Measurements from ENCODE around the gene AP3B1. TPM values are rescaled to one million over a fixed set of nuclear protein-coding genes. Genes with fewer than 3 reads are reported as not detected.

Gene AP3B1
- polyA plus RNA-seq, 1 of the 3 experiments (the other 2 are of a cell fraction), result 18.0 TPM

DNA sequence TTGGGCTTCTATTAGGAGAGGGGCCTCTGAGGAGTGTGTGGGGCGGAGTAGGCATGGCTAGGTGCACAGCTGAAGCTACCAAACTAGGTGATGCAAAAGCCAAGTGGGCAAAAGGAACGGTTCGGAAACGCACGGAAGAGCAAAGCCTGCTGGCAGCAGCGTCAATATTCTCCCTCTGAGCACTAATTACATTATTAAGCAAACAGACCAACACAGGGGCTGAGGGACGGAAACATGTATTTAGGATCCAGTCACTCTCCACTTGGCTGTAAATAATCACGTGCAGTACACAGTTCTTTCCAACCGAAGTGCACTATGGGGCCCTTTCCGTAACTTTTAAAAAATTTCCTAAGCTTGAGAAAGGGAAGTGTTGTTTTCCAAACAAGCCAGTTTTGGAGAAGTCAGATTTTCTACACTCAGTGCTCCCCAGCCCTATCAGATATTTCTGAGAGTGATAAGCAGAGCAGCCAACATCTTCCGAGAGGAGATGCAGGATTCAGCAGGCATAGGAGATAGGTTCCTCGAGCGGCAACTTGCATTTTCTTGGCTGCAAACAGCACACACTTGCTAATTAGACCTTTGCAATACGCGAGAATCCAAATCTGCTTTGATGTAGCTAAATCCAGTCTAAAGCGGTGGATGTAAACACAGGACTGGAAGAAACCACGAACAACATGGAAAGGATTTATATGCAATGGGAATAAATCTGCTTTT is 301.2 kb downstream of the AP3B1 start:
- Histone ChIP-seq H3K9me3 (no peaks in the 10 kb centered on the region), H3K9ac (no peak overlapping the region), H3K4me3 (ENCODE audit: low read depth in 2 of 2, low read length in 1 of 2) (no peak overlapping the region; a peak in 1 of 4 replicates), H3K27ac (ENCODE audit: low read depth in 2 of 2, low read length in 1 of 2) (no peak overlapping the region), H3K27me3 (ENCODE audit: insufficient read depth) (no peaks in the 10 kb centered on the region), H3K9me2 (no peaks in the 10 kb centered on the region), H3K4me1 (ENCODE audit: control insufficient read depth in 1 of 2, insufficient read depth in 2 of 2, low read depth in 1 of 2, low read length in 1 of 2) (no peaks in the 10 kb centered on the region; a peak in 1 of 4 replicates), H3F3A (replicated peaks; ENCODE audit: insufficient read depth) (peaks cover 6% of the 10 kb centered on the region), H3K4me2 (no peak overlapping the region), H4K20me1 (ENCODE audit: insufficient read depth) (no peaks in the 10 kb centered on the region), H3K36me3 (replicated peaks in 1 of 2; ENCODE audit: control insufficient read depth in 1 of 2, insufficient read depth in 2 of 2, low read length in 1 of 2) (peaks cover under 1 to 11% of the 10 kb centered on the region in 2 experiments), H2AFZ (ENCODE audit: low read depth) (no peak overlapping the region), H3K79me2 (ENCODE audit: insufficient read depth) (no peaks in the 10 kb centered on the region)
- CTCF ChIA-PET, result interaction anchor here (0.9 to 2.3 kb wide), 3 partner anchors 14 to 433 kb away, joined by 3 to 6 read pairs (median 3); no protein-coding TSS in a partner anchor
- WGBS (ENCODE audit: low lambda C conversion rate), result 95% methylated on average over 17 of the region's 17 CpGs
- TF ChIP-seq, protein P1, sequence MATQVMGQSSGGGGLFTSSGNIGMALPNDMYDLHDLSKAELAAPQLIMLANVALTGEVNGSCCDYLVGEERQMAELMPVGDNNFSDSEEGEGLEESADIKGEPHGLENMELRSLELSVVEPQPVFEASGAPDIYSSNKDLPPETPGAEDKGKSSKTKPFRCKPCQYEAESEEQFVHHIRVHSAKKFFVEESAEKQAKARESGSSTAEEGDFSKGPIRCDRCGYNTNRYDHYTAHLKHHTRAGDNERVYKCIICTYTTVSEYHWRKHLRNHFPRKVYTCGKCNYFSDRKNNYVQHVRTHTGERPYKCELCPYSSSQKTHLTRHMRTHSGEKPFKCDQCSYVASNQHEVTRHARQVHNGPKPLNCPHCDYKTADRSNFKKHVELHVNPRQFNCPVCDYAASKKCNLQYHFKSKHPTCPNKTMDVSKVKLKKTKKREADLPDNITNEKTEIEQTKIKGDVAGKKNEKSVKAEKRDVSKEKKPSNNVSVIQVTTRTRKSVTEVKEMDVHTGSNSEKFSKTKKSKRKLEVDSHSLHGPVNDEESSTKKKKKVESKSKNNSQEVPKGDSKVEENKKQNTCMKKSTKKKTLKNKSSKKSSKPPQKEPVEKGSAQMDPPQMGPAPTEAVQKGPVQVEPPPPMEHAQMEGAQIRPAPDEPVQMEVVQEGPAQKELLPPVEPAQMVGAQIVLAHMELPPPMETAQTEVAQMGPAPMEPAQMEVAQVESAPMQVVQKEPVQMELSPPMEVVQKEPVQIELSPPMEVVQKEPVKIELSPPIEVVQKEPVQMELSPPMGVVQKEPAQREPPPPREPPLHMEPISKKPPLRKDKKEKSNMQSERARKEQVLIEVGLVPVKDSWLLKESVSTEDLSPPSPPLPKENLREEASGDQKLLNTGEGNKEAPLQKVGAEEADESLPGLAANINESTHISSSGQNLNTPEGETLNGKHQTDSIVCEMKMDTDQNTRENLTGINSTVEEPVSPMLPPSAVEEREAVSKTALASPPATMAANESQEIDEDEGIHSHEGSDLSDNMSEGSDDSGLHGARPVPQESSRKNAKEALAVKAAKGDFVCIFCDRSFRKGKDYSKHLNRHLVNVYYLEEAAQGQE (IDR thresholded peaks at IDR 0.05; ENCODE audit: low read depth, low read length), result no peak
- TF ChIP-seq, protein P2, sequence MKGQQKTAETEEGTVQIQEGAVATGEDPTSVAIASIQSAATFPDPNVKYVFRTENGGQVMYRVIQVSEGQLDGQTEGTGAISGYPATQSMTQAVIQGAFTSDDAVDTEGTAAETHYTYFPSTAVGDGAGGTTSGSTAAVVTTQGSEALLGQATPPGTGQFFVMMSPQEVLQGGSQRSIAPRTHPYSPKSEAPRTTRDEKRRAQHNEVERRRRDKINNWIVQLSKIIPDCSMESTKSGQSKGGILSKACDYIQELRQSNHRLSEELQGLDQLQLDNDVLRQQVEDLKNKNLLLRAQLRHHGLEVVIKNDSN (IDR thresholded peaks at IDR 0.05; ENCODE audit: borderline replicate concordance, low read depth), result no peak
- no peak for TF ChIP-seq FOXM1 (IDR thresholded peaks at IDR 0.05; ENCODE audit: low read depth)
- TF ChIP-seq TAF1 (IDR thresholded peaks at IDR 0.05; ENCODE audit: borderline replicate concordance, low read depth, low read length), result no peak
- no peak for DNase-seq
- POLR2A ChIA-PET, result interaction anchor here (0.8 kb wide), 1 partner anchor 22 kb away, joined by 3 read pairs; no protein-coding TSS in a partner anchor

DNA sequence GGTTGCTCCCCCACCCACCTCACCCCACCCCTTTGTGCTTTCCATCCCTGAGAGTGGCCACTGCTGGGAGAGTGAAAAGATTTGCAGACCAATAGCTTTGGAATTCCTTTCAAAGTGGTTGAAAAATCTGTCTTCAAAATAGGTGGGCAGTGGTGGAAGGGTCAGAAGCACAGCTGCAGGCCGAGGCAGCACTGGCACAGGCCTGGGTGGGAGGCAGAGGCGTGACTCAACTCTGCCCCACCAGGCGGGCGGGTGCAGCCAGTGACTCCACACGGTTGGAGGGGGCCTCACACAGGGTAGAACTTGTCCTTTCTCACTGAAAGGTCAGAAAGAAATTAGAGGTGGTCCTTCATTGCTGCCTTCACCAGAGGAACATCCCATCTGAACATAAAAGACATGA is 303.4 kb downstream of the AP3B1 start:
- POLR2A ChIA-PET, result no interaction called here
- TF ChIP-seq MXI1 (IDR thresholded peaks at IDR 0.05; ENCODE audit: low read depth, low read length) (no peak), EP300 (IDR thresholded peaks at IDR 0.05; ENCODE audit: borderline replicate concordance in 1 of 2, low read depth in 1 of 2, low read length in 1 of 2) (no peak), FOXM1 (IDR thresholded peaks at IDR 0.05; ENCODE audit: low read depth) (no peak), RFX5 (IDR thresholded peaks at IDR 0.05; ENCODE audit: low read length) (no peak), CHD2 (IDR thresholded peaks at IDR 0.05; ENCODE audit: low read length, partially characterized antibody) (no peak), TAF1 (IDR thresholded peaks at IDR 0.05; ENCODE audit: borderline replicate concordance, low read depth, low read length) (no peak), MEF2A (IDR thresholded peaks at IDR 0.05; ENCODE audit: borderline replicate concordance, low read depth) (no peak)
- TF ChIP-seq, protein P3, sequence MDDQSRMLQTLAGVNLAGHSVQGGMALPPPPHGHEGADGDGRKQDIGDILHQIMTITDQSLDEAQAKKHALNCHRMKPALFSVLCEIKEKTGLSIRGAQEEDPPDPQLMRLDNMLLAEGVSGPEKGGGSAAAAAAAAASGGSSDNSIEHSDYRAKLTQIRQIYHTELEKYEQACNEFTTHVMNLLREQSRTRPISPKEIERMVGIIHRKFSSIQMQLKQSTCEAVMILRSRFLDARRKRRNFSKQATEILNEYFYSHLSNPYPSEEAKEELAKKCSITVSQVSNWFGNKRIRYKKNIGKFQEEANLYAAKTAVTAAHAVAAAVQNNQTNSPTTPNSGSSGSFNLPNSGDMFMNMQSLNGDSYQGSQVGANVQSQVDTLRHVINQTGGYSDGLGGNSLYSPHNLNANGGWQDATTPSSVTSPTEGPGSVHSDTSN (IDR thresholded peaks at IDR 0.05), result no peak
- TF ChIP-seq, protein P4, sequence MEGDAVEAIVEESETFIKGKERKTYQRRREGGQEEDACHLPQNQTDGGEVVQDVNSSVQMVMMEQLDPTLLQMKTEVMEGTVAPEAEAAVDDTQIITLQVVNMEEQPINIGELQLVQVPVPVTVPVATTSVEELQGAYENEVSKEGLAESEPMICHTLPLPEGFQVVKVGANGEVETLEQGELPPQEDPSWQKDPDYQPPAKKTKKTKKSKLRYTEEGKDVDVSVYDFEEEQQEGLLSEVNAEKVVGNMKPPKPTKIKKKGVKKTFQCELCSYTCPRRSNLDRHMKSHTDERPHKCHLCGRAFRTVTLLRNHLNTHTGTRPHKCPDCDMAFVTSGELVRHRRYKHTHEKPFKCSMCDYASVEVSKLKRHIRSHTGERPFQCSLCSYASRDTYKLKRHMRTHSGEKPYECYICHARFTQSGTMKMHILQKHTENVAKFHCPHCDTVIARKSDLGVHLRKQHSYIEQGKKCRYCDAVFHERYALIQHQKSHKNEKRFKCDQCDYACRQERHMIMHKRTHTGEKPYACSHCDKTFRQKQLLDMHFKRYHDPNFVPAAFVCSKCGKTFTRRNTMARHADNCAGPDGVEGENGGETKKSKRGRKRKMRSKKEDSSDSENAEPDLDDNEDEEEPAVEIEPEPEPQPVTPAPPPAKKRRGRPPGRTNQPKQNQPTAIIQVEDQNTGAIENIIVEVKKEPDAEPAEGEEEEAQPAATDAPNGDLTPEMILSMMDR (IDR thresholded peaks at IDR 0.05), result no peak
- TF ChIP-seq, protein P5, sequence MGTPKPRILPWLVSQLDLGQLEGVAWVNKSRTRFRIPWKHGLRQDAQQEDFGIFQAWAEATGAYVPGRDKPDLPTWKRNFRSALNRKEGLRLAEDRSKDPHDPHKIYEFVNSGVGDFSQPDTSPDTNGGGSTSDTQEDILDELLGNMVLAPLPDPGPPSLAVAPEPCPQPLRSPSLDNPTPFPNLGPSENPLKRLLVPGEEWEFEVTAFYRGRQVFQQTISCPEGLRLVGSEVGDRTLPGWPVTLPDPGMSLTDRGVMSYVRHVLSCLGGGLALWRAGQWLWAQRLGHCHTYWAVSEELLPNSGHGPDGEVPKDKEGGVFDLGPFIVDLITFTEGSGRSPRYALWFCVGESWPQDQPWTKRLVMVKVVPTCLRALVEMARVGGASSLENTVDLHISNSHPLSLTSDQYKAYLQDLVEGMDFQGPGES (IDR thresholded peaks at IDR 0.05; ENCODE audit: low read depth, low read length), result no peak

More for the DNA sequence above, 303.4 kb downstream of the AP3B1 start:
- no peaks in the 10 kb centered on the region for H3K79me2 ChIP-seq (ENCODE audit: insufficient read depth)
- H3K9me3 ChIP-seq, result no peaks in the 10 kb centered on the region
- H4K20me1 ChIP-seq (ENCODE audit: insufficient read depth), result no peaks in the 10 kb centered on the region
- H3K36me3 ChIP-seq (replicated peaks in 1 of 2; ENCODE audit: control insufficient read depth in 1 of 2, insufficient read depth in 2 of 2, low read length in 1 of 2), result no peaks in the 10 kb centered on the region
- DNase-seq, result no peak
- H3K4me1 ChIP-seq (ENCODE audit: control insufficient read depth in 1 of 2, insufficient read depth in 2 of 2, low read depth in 1 of 2, low read length in 1 of 2), result peaks cover 0 to 10% of the 10 kb centered on the region in 2 experiments; a peak in 1 of 4 replicates
- H3K4me3 ChIP-seq (ENCODE audit: low read depth in 2 of 2, low read length in 1 of 2), result no peak overlapping the region
- no peaks in the 10 kb centered on the region for H3K9me2 ChIP-seq
- H3K27ac ChIP-seq (ENCODE audit: low read depth in 2 of 2, low read length in 1 of 2), result no peak overlapping the region
- no peaks in the 10 kb centered on the region for H3K27me3 ChIP-seq (ENCODE audit: insufficient read depth)
- peaks cover 6% of the 10 kb centered on the region for H3F3A ChIP-seq (replicated peaks; ENCODE audit: insufficient read depth)
- 86% methylated on average over 5 of the region's 5 CpGs for WGBS (ENCODE audit: low lambda C conversion rate)
- CTCF ChIA-PET, result no interaction called here
- H2AFZ ChIP-seq (ENCODE audit: low read depth), result no peak overlapping the region
- H3K9ac ChIP-seq, result no peak overlapping the region
- no peak overlapping the region for H3K4me2 ChIP-seq
